HG02623 (cell line): ENCODE measurements around the gene SDF4.

Experiments used
- ATAC-seq: cut with Tn5 transposase; IDR thresholded peaks from one replicate; pipeline ENCODE4 v1.9.1; 2021; ENCODE audit warnings: moderate library complexity; ENCODE audit not compliant: unreplicated experiment

The SDF4 gene

GRCh38 chr1:1168451-1169411 lies 63.1 kb downstream of the SDF4 start:
- no peak for ATAC-seq

GRCh38 chr1:1167841-1168450 lies 63.9 kb downstream of the SDF4 start:
- ATAC-seq: no peak

GRCh38 chr1:1167398-1167821 lies 64.4 kb downstream of the SDF4 start:
- no peak for ATAC-seq
